SHP77 treated with DMSO at 0.1 percent for 48 hours (cell line): ENCODE measurements around the gene CABCOCO1.
A peak's percentile ranks its signal among the peaks of the same experiment; 100 is the strongest.

Source experiments
- DNase-seq: peaks from one replicate; lab custom pipeline; 2025; lab: John Stamatoyannopoulos, UW

The CABCOCO1 gene, protein sequence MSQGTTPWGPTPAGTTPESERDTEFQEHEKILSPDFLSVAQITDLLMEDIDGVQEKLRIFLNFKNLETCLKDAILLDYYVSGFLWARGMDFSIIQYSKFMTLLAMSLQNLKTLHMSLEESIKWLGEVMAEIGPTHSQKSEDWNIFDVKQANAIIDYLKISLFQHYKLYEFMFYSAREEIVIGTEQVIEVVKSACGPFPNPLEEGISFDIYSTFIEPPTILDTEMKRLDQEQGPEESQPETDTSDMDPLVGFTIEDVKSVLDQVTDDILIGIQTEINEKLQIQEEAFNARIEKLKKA

DNA sequence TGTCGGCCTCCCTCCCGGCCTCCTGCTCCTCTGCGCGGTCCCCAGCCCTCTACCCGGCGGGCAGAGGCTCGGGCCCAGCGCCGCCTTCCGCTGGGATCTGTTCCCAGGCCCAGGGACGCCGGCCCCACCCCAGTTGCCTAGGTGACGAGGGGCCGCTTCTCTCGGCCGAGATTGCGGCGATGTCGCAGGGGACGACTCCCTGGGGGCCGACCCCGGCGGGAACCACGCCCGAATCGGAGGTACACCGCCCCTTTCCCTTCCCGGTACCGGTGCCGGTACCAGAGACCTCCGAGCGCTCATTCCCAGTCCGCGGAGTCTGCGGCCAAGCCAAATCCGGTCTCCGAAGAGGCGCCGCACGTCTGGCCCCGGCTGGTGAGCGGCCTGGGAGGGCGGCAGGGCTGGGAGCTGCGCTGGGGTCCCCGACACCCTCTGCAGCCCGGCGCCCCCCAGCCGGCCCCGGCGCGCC, at the start of gene CABCOCO1:
Gene CABCOCO1, plus strand, starts transcription at position 136 of the 466 bp plus-strand sequence. Its CDS starts 44 bp downstream, at position 180.
- peak; percentile 27 for DNase-seq

DNA sequence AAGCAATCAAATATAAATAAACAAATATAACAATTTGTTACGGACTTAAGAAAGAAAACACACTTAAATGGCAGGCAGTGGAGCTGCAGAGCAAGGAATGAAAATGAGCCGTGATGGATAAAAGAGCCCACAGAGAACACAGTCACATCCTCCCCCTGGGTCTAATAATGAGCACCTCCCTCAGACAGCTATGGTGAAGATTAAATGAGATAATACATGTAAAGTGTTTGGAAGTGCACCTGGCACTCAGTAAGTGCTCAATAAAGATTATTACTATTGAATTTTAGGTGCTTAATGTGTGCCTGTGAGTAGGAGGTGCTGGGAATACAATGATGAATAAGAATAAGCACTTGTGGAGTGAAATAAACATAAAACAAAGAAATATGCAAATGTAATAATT, 49.1 kb upstream of the CABCOCO1 start:
- DNase-seq, result no peak

DNA sequence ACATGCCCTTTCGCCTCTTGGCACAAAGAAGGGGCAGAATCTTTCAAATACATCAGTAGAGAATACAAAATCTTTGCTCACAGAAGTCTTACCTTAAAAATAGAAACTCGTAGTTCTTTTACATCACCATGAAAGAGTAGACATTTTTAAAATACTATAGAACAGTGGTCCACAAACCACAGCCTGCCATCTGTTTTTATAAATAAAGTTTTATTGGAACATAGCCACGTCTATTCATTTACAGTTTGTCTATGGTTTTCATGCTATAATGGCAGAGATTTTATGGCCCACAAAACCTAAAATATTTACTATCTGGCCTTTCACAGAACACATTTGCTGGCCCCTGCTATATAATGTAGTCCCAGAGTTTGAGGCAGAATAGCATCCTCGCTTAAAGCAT, 46.1 kb upstream of the CABCOCO1 start:
- no peak for DNase-seq

DNA sequence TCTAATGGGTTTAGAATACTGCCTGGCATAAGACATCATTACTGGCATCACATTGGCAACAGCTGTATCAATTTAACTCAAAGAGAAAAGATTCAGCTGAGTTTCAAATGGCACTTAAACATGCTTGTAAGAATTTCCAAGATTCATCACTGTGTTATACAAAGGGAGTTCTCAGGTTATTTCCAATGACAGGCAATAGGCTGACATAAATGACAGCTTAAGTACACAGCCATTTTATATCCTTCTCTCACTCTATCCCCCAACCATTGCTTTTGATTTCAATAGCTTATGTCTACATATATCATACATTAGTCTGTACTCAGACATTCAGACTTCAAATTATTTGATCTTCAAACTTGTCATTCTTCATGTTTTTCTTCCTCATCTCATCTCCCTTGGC, 45.5 kb upstream of the CABCOCO1 start:
- DNase-seq, result no peak

DNA sequence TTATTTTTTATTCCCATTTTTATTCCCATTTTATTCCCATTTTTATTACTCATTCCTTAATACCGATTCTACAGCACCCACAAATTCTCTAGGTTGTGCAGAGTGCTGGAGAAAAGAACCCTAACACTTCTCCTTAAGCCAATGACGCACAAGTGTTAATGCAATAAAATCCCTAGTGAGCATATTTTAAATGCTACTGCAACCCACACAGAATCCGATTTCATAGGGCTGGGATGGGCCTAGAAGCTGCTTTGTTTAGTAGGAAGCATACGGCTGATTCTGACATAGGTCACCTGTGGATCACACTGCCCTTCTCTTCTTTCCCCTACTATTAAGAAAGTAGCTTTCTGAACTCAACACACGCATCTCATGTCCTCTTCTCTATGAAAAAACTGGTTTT, 45.1 kb upstream of the CABCOCO1 start:
- no peak for DNase-seq

DNA sequence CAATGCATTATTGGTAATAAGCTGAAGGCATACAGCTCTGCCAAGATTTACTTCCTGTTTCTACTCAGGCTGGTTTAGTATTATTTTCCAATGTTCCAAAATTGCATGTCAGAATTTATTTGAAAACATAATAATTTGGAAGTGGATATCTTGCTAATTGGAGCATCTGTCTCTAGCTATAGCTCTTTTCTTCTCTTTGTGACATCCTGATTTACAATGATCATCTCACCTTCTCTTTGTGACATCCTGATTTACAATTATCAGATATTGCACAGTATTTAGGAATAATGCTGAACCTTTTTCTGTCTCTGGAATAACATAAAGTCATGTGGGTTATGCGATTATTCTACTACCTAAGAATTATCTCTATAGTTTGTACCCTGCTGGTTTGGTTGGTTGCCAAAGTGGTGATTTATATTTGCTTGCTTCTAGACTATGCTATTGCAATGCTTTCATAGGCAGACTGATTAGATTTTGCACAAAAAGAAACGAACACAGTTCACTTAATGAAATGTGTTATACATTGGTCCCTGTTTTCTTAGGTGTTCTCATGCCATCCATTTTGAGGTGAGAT, 44.3 kb upstream of the CABCOCO1 start:
- DNase-seq, result no peak

DNA sequence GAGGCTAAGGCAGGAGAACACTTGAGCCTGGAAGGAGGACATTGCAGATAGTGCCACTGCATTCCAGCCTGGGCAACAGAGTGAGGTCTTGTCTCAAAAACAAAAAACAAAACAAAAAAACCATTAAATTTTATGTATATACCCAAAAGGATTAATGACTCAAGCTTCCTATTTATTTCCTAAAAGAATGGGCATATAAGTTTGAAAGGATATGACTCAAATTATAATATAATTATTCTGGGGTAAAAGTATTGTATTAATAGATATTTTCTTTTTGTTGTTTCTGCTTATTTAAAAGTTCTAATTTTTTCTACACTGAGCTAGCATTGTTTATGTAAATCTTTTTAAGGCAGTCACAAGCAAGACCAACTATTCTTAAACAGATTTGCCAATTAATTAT, 42.2 kb upstream of the CABCOCO1 start:
- no peak for DNase-seq

DNA sequence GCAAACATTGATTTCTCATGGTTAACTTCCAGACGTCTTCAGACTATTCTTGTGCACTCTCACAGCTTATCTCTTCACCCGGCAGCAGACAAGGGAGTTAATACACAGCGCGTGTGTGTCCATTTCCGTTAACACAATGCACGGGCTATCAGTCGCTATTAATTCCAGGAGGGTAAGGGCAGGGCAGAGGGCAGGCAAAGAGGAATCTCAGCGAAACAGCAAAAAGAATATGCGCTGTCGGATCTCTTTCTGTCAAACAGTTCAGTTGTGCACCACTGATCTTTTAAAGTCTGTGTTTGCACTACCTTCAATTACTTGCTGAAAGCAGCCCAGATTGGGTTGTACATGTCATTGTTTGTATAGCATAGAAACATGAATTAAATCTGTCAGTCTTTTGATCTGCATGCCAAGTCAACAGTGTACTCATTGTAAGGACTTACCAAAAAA, 41.1 kb upstream of the CABCOCO1 start:
- DNase-seq, result peak; percentile 28

DNA sequence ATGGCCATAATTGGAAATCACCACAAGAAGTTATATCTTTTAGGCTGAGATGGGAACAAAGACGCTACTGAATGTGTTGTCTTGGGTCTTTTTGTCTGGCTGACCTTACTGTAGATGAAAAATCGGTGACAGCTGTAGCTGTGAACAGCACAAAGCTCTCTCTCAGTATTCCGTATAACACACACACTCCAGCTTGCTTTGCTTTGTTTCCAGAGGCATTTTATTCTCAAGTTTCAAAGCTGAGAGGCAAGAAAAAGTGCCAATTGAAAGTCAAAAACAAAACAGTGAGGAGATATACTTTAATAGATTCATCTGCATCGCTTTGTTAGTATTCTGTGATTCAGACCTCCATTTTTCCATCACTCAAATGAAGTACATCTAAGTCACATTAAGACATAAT, 39.6 kb upstream of the CABCOCO1 start:
- DNase-seq, result no peak

DNA sequence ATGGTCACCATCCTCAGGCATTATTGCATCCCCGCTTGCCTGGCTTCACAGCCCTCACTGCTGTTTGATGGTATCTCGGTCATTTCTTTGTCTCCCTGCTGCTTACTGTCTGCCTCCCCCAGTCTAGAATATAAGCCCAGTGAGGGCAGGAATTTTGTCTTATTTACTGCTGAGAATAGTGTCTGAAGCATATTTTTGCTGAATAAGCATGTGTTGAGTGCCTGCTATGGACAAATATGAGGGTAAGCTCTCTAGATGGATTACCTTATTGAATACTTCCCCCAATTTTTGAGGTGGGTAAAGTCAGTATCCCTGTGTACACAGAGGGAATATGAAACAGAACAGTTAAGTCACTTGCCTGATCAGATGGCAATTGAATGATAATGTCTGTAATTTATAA, 36.5 kb upstream of the CABCOCO1 start:
- no peak for DNase-seq

DNA sequence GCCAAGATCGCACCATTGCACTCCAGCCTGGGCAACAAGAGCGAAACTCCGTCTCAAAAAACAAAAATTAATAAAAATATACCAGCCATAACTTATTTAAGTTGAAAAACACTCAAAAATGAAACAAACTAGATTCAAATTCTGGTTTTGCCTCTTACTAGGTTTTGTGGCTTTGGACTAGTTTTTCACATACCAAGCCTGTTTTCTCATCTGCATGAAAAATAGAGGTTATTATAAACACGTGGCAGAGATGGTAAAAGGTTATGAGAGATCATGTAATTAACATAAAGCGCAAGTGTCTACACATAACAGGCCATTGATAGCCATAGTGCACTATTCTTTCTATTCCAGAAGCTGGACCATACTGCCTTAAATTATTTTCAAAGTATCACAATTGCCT, 35.5 kb upstream of the CABCOCO1 start:
- DNase-seq, result no peak

DNA sequence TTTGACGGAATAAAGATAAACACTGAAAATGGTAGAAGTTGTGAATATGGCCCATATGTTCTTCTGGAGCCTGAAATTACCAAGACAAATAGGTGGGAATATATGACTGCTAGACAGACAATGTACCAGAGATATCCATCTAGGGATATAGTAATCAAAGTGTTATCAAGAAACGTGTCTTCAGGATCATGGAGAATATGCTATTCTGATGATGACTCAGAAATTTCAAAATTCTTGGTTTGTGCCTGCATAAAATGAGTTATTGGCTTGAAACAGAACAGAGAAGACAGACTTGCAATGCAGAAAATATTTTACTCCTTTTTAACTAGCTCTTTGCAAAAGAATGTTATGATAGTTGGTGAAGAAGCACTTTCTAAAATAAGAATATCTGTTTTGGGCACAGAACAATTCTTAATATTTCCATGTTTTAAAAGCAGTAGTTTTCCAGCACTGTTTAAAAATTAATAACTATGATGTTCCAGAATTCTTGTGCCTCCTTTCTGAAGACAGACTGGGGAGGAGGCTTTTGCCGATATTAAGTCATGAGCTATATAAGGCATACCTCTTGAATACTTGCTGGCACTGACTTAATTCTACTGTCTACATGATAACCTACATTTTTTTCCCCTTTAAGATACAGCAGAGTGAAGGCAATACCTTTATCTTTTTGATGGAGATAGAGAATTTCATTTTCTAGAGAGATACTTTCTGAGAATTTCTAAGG, 34.4 kb upstream of the CABCOCO1 start:
- DNase-seq, result no peak

DNA sequence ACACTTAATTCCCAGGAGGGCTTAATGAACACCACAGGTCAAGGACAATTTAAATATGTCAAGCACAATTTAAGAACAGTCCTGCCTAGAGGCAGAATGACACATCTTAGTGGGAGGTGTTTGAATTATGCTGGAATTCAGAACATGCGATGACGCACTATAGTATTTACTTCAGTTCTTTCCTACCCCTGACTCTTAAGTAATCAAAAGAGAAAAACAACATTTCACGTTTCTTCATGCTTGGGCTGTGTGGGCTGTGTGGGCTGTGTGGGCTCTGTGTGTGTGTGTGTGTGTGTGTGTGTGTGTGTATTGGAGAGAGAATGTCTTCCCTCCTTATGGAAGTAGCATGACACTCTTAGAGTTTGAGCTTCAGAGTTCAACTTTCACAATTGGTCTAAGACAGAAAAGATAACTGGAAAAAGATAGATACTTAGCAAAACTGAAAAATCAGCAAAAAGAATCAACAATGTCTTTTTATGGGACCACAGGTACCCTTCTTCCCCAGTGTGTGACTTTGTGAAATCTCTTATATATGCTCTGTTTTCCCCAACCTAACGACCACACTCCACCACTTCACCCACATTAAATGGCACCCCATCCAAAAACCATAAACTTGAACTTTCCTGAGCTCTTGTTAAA, 33.7 kb upstream of the CABCOCO1 start:
- DNase-seq, result no peak

DNA sequence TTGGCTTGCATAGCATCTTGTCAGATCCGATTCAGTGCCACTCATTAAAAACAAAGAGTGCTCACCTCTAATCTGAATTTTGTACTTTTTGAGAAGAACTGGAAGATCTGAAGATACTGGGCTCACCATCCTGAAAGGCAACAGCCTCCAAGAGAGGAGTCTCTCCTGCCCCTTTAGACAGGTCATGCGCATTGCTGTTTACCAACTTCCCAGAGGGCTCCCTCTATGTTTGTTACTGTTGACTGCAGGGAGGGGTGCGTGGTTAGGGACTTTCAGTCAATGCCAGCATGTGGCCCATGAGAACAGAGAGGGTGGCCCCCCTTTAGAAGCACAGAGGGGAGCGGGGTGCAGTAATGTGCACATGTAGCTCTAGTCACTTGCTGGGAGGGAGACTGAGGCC, 33.2 kb upstream of the CABCOCO1 start:
- DNase-seq, result no peak

DNA sequence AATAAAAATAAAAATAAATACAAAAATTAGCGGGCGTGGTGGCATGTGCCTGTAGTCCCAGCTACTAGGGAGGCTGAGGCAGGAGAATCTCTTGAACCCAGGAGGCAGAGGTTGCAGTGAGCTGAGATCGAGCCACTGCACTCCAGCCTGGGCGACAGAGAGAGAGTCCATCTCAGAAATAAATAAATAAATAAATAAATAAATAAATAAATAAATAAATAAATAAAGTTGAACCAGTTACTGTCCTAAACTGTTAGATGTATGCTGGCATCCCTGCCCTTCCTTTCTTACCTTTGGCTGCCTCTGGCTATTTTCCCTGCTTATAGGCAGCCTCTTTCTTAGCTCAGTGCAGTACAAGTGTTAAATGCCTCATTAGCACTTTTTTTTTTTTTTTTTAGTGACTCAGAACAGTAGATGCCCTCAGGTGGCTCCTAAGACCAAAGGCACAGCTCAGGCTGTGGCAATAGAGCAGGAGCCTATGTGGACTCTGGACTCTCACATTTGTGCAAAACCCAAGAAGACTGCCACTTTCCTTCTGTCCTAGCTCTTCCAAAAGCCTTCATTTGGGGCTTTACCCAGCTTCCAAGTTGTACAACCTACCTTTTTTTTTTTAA, 30.6 kb upstream of the CABCOCO1 start:
- DNase-seq, result no peak

DNA sequence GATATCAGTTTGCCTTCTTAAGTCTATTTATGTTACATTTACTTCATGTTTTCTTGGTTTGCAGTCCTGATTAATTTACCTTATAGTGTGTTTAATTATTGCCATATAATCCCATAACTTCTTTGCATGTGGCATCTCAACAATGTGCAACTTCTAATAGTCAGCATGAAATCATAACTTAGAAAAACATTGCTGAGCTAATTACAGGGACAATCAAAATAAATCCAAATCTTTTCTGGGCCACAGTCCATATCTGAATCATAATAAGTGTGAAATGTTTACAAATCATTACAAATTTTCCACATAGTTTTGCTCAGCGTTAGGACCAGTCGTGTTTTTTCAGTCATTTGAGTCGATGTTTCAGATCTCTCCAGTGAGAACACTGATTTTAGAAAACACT, 29.1 kb upstream of the CABCOCO1 start:
- no peak for DNase-seq

DNA sequence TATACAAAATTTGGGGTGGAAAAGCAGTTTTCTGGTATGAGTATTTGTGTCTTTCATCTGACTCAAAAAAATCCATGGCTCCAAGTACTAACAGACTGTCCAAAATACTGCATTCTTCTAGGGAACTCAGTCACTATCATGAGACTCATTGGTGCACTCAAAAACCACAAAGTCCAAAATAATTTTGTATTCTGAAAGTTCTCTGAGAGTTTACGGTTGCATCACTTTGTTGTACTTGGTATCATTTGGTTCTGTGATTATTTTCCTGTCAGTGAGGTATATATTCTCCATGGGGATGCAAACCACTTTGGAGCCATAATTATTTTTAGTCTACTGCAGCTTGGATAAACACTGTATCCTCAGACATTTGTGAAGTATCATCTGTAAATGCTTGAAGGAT, 28.0 kb upstream of the CABCOCO1 start:
- DNase-seq, result no peak

DNA sequence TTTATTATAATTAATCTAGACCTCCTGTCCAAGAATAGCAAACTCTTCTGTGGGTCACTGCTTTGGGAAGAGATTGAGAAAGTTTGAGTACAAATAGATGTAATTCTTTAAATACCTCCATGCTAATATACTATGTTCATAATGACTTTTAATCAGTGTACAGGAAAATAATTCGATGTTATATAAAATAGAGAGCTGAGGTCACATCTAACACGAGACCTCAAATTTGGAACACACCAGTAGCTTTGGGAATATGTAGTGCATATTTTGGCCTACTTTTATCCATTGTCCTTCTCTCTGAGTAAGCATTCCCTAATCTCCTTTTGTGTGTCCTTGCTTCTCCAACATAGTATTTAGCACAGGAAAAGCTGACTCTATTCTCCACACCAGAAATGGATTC, 27.3 kb upstream of the CABCOCO1 start:
- no peak for DNase-seq

DNA sequence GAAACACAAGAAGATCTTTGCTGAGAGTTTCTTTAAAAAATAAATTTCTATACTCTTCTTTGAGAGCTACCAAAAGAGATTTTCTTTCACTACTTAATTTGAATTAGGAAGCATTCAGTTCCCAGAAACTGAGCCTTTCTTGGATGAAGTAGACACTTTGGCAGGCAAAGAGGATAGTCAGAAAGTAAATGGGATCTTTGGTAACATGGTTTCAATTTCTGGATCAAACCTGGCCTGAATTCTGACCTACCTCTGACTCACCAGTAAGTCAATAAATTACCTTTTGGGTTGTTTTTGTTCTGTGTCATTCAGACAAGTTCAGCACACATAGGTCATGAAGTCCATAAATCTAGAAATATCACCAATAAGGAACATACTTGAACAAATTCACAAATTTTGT, 26.8 kb upstream of the CABCOCO1 start:
- DNase-seq, result no peak

DNA sequence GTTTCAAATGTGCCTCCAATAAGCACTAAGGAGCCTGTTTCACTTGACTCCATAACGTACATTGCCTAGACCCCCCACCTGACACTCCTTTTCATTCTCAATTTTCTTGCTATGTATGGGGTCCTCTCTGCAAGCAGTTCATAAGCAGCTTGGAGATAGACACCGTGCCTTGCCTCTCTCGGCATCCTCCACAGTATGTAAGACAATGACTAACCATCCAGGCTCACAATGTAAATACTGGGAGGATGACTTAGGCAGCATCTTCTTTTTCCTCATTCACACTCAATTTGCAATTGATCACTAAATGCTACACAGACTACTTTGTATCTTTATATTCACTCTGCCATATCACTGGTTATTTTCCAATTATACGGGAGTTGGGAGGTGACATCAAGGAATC, 22.8 kb upstream of the CABCOCO1 start:
- no peak for DNase-seq

DNA sequence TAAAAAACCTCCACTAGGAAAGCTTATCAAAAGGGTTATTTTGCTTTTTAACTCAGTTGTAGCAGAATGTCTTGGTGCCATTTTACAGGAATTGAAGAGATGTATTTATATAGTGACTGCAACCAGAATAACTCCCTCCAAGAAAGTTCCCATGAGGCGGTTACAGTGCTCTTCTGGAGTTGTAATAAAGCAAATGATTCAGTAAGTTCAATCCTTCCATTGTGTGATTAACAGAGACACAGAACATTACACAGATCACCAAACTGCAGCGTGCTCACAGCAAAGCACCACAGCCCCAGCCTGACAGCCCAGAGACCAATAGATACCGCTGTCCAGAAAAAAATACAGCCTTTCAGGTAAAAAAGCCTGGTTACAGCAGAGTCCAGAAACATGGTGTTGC, 21.9 kb upstream of the CABCOCO1 start:
- no peak for DNase-seq

DNA sequence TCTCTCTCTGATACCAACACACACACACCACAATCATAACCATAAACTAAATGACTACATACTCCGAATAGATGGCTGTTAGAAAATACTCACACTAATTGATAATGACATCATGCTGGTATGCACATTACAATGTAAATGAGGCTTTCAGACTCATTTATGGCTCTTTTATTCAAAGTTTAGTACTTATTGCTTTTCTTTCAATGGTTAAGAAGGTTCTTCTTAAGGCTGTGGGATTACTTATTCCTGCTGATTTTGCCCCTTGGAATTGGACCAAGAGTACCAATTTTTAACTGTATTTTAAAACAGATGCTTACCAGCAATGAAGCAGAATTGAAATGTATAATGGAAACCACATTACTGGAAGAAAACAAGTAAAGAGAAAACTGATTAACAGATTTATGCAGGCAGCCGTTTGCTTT, 20.6 kb upstream of the CABCOCO1 start:
- no peak for DNase-seq
